Right lobe of liver (tissue), 6 donors: ENCODE measurements around the gene ZNF557. TPM values are rescaled to one million over a fixed set of nuclear protein-coding genes. Genes with fewer than 3 reads are reported as not detected.

Source experiments
- ATAC-seq, 4 donors: fragments of 200-7000 bp; cut with Tn5 transposase; one replicate each; pipeline ENCODE4 v1.9.1; 2020; ENCODE audit warnings: mild to moderate bottlenecking in 4 of 4, moderate library complexity in 4 of 4
- DNase-seq, 3 donors: peaks; one replicate each; pipeline ENCODE4 v3.0.0-alpha.2; 2020
- H3K27ac ChIP-seq, 3 donors: fragments of 200-600 bp; one replicate each; pipeline ENCODE4 v1.8.0; 2022
- H3K27me3 ChIP-seq, 2 donors: fragments of 200-600 bp; one replicate each; pipeline ENCODE4 v1.8.0; 2022
- H3K36me3 ChIP-seq, 4 donors: fragments of 200-600 bp; sonication (generic) in 1 of 4; one replicate each; pipeline versions ENCODE4 v1.5.1 to v1.8.0; 2017 to 2022; ENCODE audit warnings: control low read depth in 1 of 4
- H3K4me1 ChIP-seq, 4 donors: fragments of 200-600 bp; sonication (generic) in 1 of 4; one replicate each; pipeline versions ENCODE4 v1.5.1 to v1.8.0; 2017 to 2022; ENCODE audit warnings: control low read depth in 1 of 4
- H3K4me3 ChIP-seq, 3 donors: fragments of 200-600 bp; one replicate each; pipeline ENCODE4 v1.8.0; 2022
- H3K9me3 ChIP-seq, 4 donors: fragments of 200-600 bp; sonication (generic) in 1 of 4; one replicate each; pipeline versions ENCODE4 v1.5.1 to v1.8.0; 2017 to 2022; ENCODE audit warnings: control low read depth in 1 of 4
- CTCF ChIP-seq, 4 donors: fragments of 200-600 bp in 3 of 4; fragments of 450-650 bp in 1 of 4; IDR thresholded peaks; one replicate each; pipeline versions ENCODE4 v1.5.1 to v1.8.0; 2016 to 2022; ENCODE audit warnings: antibody characterized with exemption in 4 of 4, mild to moderate bottlenecking in 2 of 4
- POLR2A ChIP-seq: fragments of 450-650 bp; IDR thresholded peaks from one replicate; pipeline ENCODE4 v1.6.1; 2017; ENCODE audit warnings: antibody characterized with exemption, mild to moderate bottlenecking
- WGBS: methylation state at CpG from one replicate; pipeline ENCODE4 v1.1.6; 2018; ENCODE audit warnings: low coverage, low lambda C conversion rate; ENCODE audit not compliant: insufficient coverage; ENCODE audit errors: missing lambda C conversion rate; 5-methylcytosine and 5-hydroxymethylcytosine counted together
- intact Hi-C, 2 donors: fragments of 100-400 bp; cut with DNase I; formaldehyde crosslinking; loops; one replicate each; pipeline versions ENCODE4 v1.11.2 to v1.14.1; 2022
- total RNA-seq, 6 experiments: library from RNA; depleted of rRNA in 2 of 6; stranded (reverse); fragments of >200 nt in 2 of 6; fragmentation: NEBNext Ultra II Directional in 3 of 6; extraction: Animal tissue kit (Norgen Biotek cat#: 25700) in 3 of 6; gene quantifications; one replicate each; pipeline versions ENCODE4 v1.1.0 to v1.2.4, GENCODE V29; 2016 to 2023
- donor health status: DM: no; HTN: yes; CAD: no.
- donor health status: DM: no; HTN: no; CAD: no.
- donor health status: DM: no; HTN: no; CAD: no.
- donor health status: DM: no; HTN: yes; CAD: no.
- donor health status: DM: no; HTN: yes; CAD: no.

The ZNF557 gene
- total RNA-seq, 6 experiments from 2014 or later = 3.2 to 3.9 (median 3.5) TPM

GRCh38 chr19:7088999-7089398 is 19.5 kb downstream of the ZNF557 start:
- WGBS = 83% methylated on average over 6 of the region's 6 CpGs
- no peak for TF ChIP-seq POLR2A
- TF ChIP-seq CTCF (IDR thresholded peaks at IDR 0.05) = no peak
- intact Hi-C loops = no loop called here

GRCh38 chr19:7098096-7098495 is 28.6 kb downstream of the ZNF557 start:
- ATAC-seq = no peak
- Histone ChIP-seq H3K27me3 (no peaks in the 10 kb centered on the region), H3K27ac (no peak overlapping the region), H3K4me1 (no peaks in the 10 kb centered on the region), H3K4me3 (peak overlapping the region; percentile 55 to 75 (median 73)), H3K9me3 (no peaks in the 10 kb centered on the region), H3K36me3 (no peaks in the 10 kb centered on the region)
- intact Hi-C loops = no loop called here
- 100% methylated on average over 2 of the region's 3 CpGs for WGBS
- no peak for DNase-seq
- TF ChIP-seq CTCF (IDR thresholded peaks at IDR 0.05) (no peak), POLR2A (no peak)

More at GRCh38 chr19:7088999-7089398, 19.5 kb downstream of the ZNF557 start:
- H3K4me3 ChIP-seq = no peak overlapping the region
- peaks cover 4 to 41% (median 20%) of the 10 kb centered on the region in 4 donors for H3K9me3 ChIP-seq
- H3K4me1 ChIP-seq = no peaks in the 10 kb centered on the region
- ATAC-seq (no peak), DNase-seq (no peak)
- H3K36me3 ChIP-seq = peaks cover 0 to 10% (median under 1%) of the 10 kb centered on the region in 4 donors
- no peaks in the 10 kb centered on the region for H3K27me3 ChIP-seq
- H3K27ac ChIP-seq = no peak overlapping the region

GRCh38 chr19:7098701-7099596 is 29.4 kb downstream of the ZNF557 start:
- Histone ChIP-seq H3K9me3 (no peaks in the 10 kb centered on the region), H3K4me1 (no peaks in the 10 kb centered on the region), H3K27ac (peak overlapping the region; percentile 84 to 94 (median 85)), H3K27me3 (no peaks in the 10 kb centered on the region), H3K4me3 (peak overlapping the region; percentile 55 to 75 (median 73)), H3K36me3 (no peaks in the 10 kb centered on the region)
- intact Hi-C loops = no loop called here
- peak; percentile 90 to 95 (median 94) for ATAC-seq
- WGBS = under 1% methylated on average over 74 of the region's 78 CpGs
- peak; percentile 89 to 93 (median 91) for DNase-seq
- TF ChIP-seq POLR2A = peak; percentile 40
- no peak for TF ChIP-seq CTCF (IDR thresholded peaks at IDR 0.05)

- Histone ChIP-seq H3K4me3 (peak overlapping the region; percentile 55 to 75 (median 73)), H3K9me3 (no peaks in the 10 kb centered on the region), H3K36me3 (no peaks in the 10 kb centered on the region), H3K27ac (peak overlapping the region; percentile 84 to 94 (median 85)), H3K27me3 (no peaks in the 10 kb centered on the region), H3K4me1 (no peaks in the 10 kb centered on the region)
- no peak for TF ChIP-seq POLR2A
- TF ChIP-seq CTCF (IDR thresholded peaks at IDR 0.05) = no peak
- DNase-seq (no peak), ATAC-seq (no peak)
- intact Hi-C loops = no loop called here
- WGBS = 17% methylated on average over 9 of the region's 9 CpGs
Observed at GRCh38 chr19:7099597-7099921, 30.1 kb downstream of the ZNF557 start.
